Glomerular visceral epithelial cell (primary cell): ENCODE measurements around the gene NETO2.

Experiments used
- DNase-seq: peaks from one replicate; pipeline ENCODE4 v3.0.0-alpha.2; 2016; ENCODE audit errors: extremely low spot score

The NETO2 gene

GRCh38 chr16:47046726-47047523 is 96.8 kb downstream of the NETO2 start:
- DNase-seq = no peak

GRCh38 chr16:47045459-47045858 is 98.3 kb downstream of the NETO2 start:
- peak; percentile 16 for DNase-seq

GRCh38 chr16:47045023-47045422 is 98.7 kb downstream of the NETO2 start:
- peak; percentile 50 for DNase-seq

GRCh38 chr16:47043970-47044684 is 99.6 kb downstream of the NETO2 start:
- DNase-seq = no peak

- no peak for DNase-seq
Measured at GRCh38 chr16:47043200-47043599, 100.5 kb downstream of the NETO2 start.

GRCh38 chr16:47037746-47038458 is 105.8 kb downstream of the NETO2 start:
- DNase-seq = peak; percentile 78

- peak; percentile 2 for DNase-seq
Measured at GRCh38 chr16:47037396-47037745, 106.4 kb downstream of the NETO2 start.

GRCh38 chr16:47036201-47036600 is 107.5 kb downstream of the NETO2 start:
- no peak for DNase-seq

GRCh38 chr16:47035436-47035835 is 108.3 kb downstream of the NETO2 start:
- DNase-seq = no peak

GRCh38 chr16:47034455-47034854 is 109.3 kb downstream of the NETO2 start:
- no peak for DNase-seq

GRCh38 chr16:47033176-47033575 is 110.6 kb downstream of the NETO2 start:
- DNase-seq = no peak

GRCh38 chr16:47029724-47030123 is 114.0 kb downstream of the NETO2 start:
- DNase-seq = no peak

GRCh38 chr16:47028767-47029377 is 114.9 kb downstream of the NETO2 start:
- no peak for DNase-seq
